H1 (cell line): ENCODE measurements around the gene SLC6A20. TPM values are rescaled to one million over a fixed set of nuclear protein-coding genes. Genes with fewer than 3 reads are reported as not detected.

ENCODE experiments used
- CTCF ChIA-PET: fragments of 300-600 bp; sonication (Branson Sonifier 250); formaldehyde crosslinking; loops from one replicate; lab custom pipeline; 2021; ENCODE audit not compliant: partially characterized antibody; lab: Charles Lee
- POLR2A ChIA-PET: fragments of 300-600 bp; sonication (Branson Sonifier 250); formaldehyde crosslinking; loops from one replicate; lab custom pipeline; 2021; ENCODE audit warnings: inconsistent platforms; ENCODE audit not compliant: partially characterized antibody; lab: Charles Lee
- DNase-seq, 2 experiments: peaks; one replicate each; pipeline versions ENCODE4 v3.0.0 to v3.0.0-alpha.2; 2010 to 2022; ENCODE audit warnings: low spot score in 2 of 2, low read depth in 1 of 2, mixed read lengths in 1 of 2
- FAIRE-seq: peaks from 2 replicates; lab custom pipeline; 2011; peaks lifted over from hg19 to GRCh38; lab: Jason Lieb, UNC
- H2AFZ ChIP-seq: 2 replicates; pipeline ENCODE4 v1.8.1; 2012; ENCODE audit warnings: low read length, inconsistent platforms
- H2AK5ac ChIP-seq: 2 replicates; pipeline ENCODE4 v1.6.1; 2013; ENCODE audit warnings: low read depth, low read length
- H2BK120ac ChIP-seq: replicated peaks from 2 replicates; pipeline ENCODE3; 2013; ENCODE audit warnings: low read depth, low read length, inconsistent platforms
- H2BK12ac ChIP-seq: 2 replicates; pipeline ENCODE4 v1.6.1; 2013; ENCODE audit warnings: low read depth, low read length
- H2BK15ac ChIP-seq: 2 replicates; pipeline ENCODE4 v1.6.1; 2013; ENCODE audit warnings: low read length
- H2BK20ac ChIP-seq: 2 replicates; pipeline ENCODE4 v1.6.1; 2013; ENCODE audit warnings: low read length
- H2BK5ac ChIP-seq: 2 replicates; pipeline ENCODE4 v1.6.1; 2013; ENCODE audit warnings: low read depth, low read length
- H3K14ac ChIP-seq: 2 replicates; pipeline ENCODE4 v1.6.1; 2013; ENCODE audit warnings: inconsistent platforms; ENCODE audit not compliant: insufficient read length
- H3K18ac ChIP-seq: 2 replicates; pipeline ENCODE4 v1.6.1; 2013; ENCODE audit warnings: low read length; ENCODE audit errors: extremely low read depth
- H3K23ac ChIP-seq: 2 replicates; pipeline ENCODE4 v1.6.1; 2013; ENCODE audit warnings: inconsistent platforms; ENCODE audit not compliant: insufficient read length
- H3K23me2 ChIP-seq: 2 replicates; pipeline ENCODE4 v1.6.1; 2013; ENCODE audit warnings: low read depth, low read length
- H3K27ac ChIP-seq: 2 replicates; pipeline ENCODE4 v1.6.1; 2011; ENCODE audit warnings: low read depth, low read length, inconsistent platforms
- H3K27me3 ChIP-seq, 4 experiments: replicated peaks in 1 of 4; 1 replicate in 1 of 4; 2 replicates in 3 of 4; pipeline versions ENCODE4 v1.6.1 to v1.8.1; 2011 to 2013; ENCODE audit warnings: low read length in 3 of 4, mild to moderate bottlenecking in 3 of 4, inconsistent platforms in 2 of 4, mixed read lengths in 2 of 4, moderate library complexity in 1 of 4; ENCODE audit not compliant: control insufficient read depth in 3 of 4, insufficient read depth in 3 of 4; ENCODE audit errors: extremely low read depth in 1 of 4
- H3K36me3 ChIP-seq, 4 experiments: 2 replicates each; pipeline versions ENCODE4 v1.6.1 to v1.8.1; 2011 to 2013; ENCODE audit warnings: mild to moderate bottlenecking in 4 of 4, low read length in 3 of 4, moderate library complexity in 2 of 4, control low read depth in 1 of 4, inconsistent platforms in 1 of 4; ENCODE audit not compliant: insufficient read depth in 4 of 4, control insufficient read depth in 2 of 4
- H3K4ac ChIP-seq: replicated peaks from 2 replicates; pipeline ENCODE3; 2013; ENCODE audit warnings: low read length, low read depth, mixed read lengths, inconsistent platforms; ENCODE audit not compliant: insufficient read length
- H3K4me1 ChIP-seq, 4 experiments: replicated peaks in 1 of 4; 1 replicate in 1 of 4; 2 replicates in 3 of 4; pipeline versions ENCODE4 v1.6.1 to v1.8.1; 2011 to 2013; ENCODE audit warnings: low read length in 3 of 4, inconsistent platforms in 2 of 4, mixed read lengths in 1 of 4; ENCODE audit not compliant: insufficient read depth in 4 of 4, control insufficient read depth in 3 of 4
- H3K4me2 ChIP-seq, 2 experiments: 2 replicates each; pipeline versions ENCODE4 v1.6.1 to v1.8.1; 2011 to 2013; ENCODE audit warnings: low read depth in 2 of 2, low read length in 2 of 2, control low read depth in 1 of 2, inconsistent platforms in 1 of 2, mild to moderate bottlenecking in 1 of 2; ENCODE audit not compliant: insufficient read depth in 1 of 2
- H3K4me3 ChIP-seq, 4 experiments: fragments of 200-600, 300-600 bp in 1 of 4; sonication (generic), shearing (Covaris generic), sonication (Bioruptor Twin) in 1 of 4; 2 replicates each; pipeline versions ENCODE4 v1.5.1 to v1.8.1; 2011 to 2016; ENCODE audit warnings: low read length in 4 of 4, low read depth in 3 of 4, control low read depth in 2 of 4, inconsistent platforms in 2 of 4, mild to moderate bottlenecking in 2 of 4, mixed read lengths in 1 of 4, moderate library complexity in 1 of 4; ENCODE audit not compliant: insufficient read depth in 2 of 4; ENCODE audit errors: extremely low read depth in 1 of 4
- H3K56ac ChIP-seq: replicated peaks from 2 replicates; pipeline ENCODE3; 2013; ENCODE audit warnings: low read depth, mild to moderate bottlenecking, mixed read lengths, low read length, inconsistent platforms; ENCODE audit not compliant: insufficient read length
- H3K79me1 ChIP-seq: 2 replicates; pipeline ENCODE4 v1.6.1; 2013; ENCODE audit warnings: low read depth, low read length, control low read depth
- H3K79me2 ChIP-seq, 2 experiments: 2 replicates each; pipeline versions ENCODE4 v1.6.1 to v1.8.1; 2012 to 2013; ENCODE audit warnings: low read length in 2 of 2, mild to moderate bottlenecking in 2 of 2, inconsistent platforms in 1 of 2; ENCODE audit not compliant: insufficient read depth in 2 of 2, control insufficient read depth in 1 of 2
- H3K9ac ChIP-seq, 4 experiments: replicated peaks in 1 of 4; 1 replicate in 1 of 4; 2 replicates in 3 of 4; pipeline versions ENCODE4 v1.6.1 to v1.8.1; 2011 to 2013; ENCODE audit warnings: low read depth in 3 of 4, low read length in 3 of 4, control low read depth in 2 of 4, mild to moderate bottlenecking in 2 of 4, moderate library complexity in 2 of 4, inconsistent platforms in 1 of 4; ENCODE audit errors: extremely low read depth in 1 of 4
- H3K9me3 ChIP-seq, 2 experiments: 2 replicates each; pipeline versions ENCODE4 v1.6.1 to v1.8.1; 2012 to 2013; ENCODE audit warnings: mild to moderate bottlenecking in 2 of 2, moderate library complexity in 2 of 2, control low read depth in 1 of 2, inconsistent platforms in 1 of 2, low read depth in 1 of 2, low read length in 1 of 2, mixed read lengths in 1 of 2; ENCODE audit not compliant: insufficient read depth in 2 of 2
- H4K20me1 ChIP-seq, 2 experiments: replicated peaks in 1 of 2; 2 replicates each; pipeline versions ENCODE3 to v1.8.1; 2011 to 2013; ENCODE audit warnings: inconsistent platforms in 2 of 2, low read length in 2 of 2, mild to moderate bottlenecking in 1 of 2; ENCODE audit not compliant: insufficient read depth in 2 of 2, control insufficient read depth in 1 of 2
- H4K5ac ChIP-seq: 2 replicates; pipeline ENCODE4 v1.6.1; 2013; ENCODE audit warnings: low read length, low read depth, mixed read lengths, inconsistent platforms; ENCODE audit not compliant: insufficient read length
- H4K8ac ChIP-seq: 2 replicates; pipeline ENCODE4 v1.8.0; 2013; ENCODE audit warnings: mild to moderate bottlenecking, moderate library complexity, low read length, inconsistent platforms; ENCODE audit not compliant: insufficient read depth; ENCODE audit errors: extremely low read depth
- H4K91ac ChIP-seq: replicated peaks from 2 replicates; pipeline ENCODE3; 2013; ENCODE audit warnings: low read length, mixed read lengths, inconsistent platforms; ENCODE audit not compliant: insufficient read length
- ASH2L ChIP-seq: fragments of 200-600, 300-600 bp; sonication (generic); IDR thresholded peaks from one replicate; pipeline ENCODE4 v1.7.1; 2017; ENCODE audit warnings: low read length
- BCL11A ChIP-seq, 2 experiments: IDR thresholded peaks; one replicate each; pipeline ENCODE4 v1.6.1; 2011; ENCODE audit warnings: low read depth in 2 of 2, low read length in 2 of 2, mild to moderate bottlenecking in 2 of 2
- CREB1 ChIP-seq: IDR thresholded peaks from 2 replicates; pipeline ENCODE4 v1.6.1; 2012; ENCODE audit warnings: inconsistent platforms
- CTBP2 ChIP-seq: IDR thresholded peaks from 2 replicates; pipeline ENCODE4 v1.7.0; 2011; ENCODE audit warnings: borderline replicate concordance, mild to moderate bottlenecking, moderate library complexity, mixed read lengths, low read length; ENCODE audit not compliant: insufficient read depth, insufficient read length
- EP300 ChIP-seq, 2 experiments: IDR thresholded peaks; 1 replicate in 1 of 2; 2 replicates in 1 of 2; pipeline ENCODE4 v1.6.1; 2011 to 2012; ENCODE audit warnings: low read depth in 2 of 2, low read length in 2 of 2, mild to moderate bottlenecking in 2 of 2, borderline replicate concordance in 1 of 2, inconsistent platforms in 1 of 2, moderate library complexity in 1 of 2
- KDM1A ChIP-seq: fragments of 200-600, 300-600 bp; sonication (generic); IDR thresholded peaks from 2 replicates; pipeline ENCODE4 v1.7.1; 2016; ENCODE audit warnings: mild to moderate bottlenecking, low read length, borderline replicate concordance
- RNF2 ChIP-seq: fragments of 200-900, 300-1000 bp; sonication (generic); IDR thresholded peaks from 2 replicates; pipeline ENCODE4 v1.7.1; 2016; ENCODE audit warnings: borderline replicate concordance, low read depth, mild to moderate bottlenecking, antibody characterized with exemption, low read length; ENCODE audit not compliant: poor library complexity, severe bottlenecking; ENCODE audit errors: missing control alignments
- SAP30 ChIP-seq: fragments of 300-600 bp; sonication (generic); IDR thresholded peaks from 2 replicates; pipeline ENCODE4 v1.7.1; 2012; ENCODE audit warnings: low read length, moderate library complexity, mild to moderate bottlenecking, inconsistent platforms; ENCODE audit not compliant: insufficient read depth, insufficient replicate concordance
- SIN3A ChIP-seq, 2 experiments: IDR thresholded peaks in 1 of 2; conservative IDR thresholded peaks in 1 of 2; 2 replicates each; pipeline ENCODE4 v1.6.1; 2011 to 2012; ENCODE audit warnings: low read length in 2 of 2, improper control_type of control experiment in 1 of 2, low read depth in 1 of 2, mild to moderate bottlenecking in 1 of 2
- SP1 ChIP-seq: IDR thresholded peaks from 2 replicates; pipeline ENCODE4 v1.6.1; 2011; ENCODE audit warnings: low read depth, low read length
- WGBS, 2 experiments: shearing (Covaris generic) in 1 of 2; methylation state at CpG; one replicate each; pipeline versions ENCODE4 v1.1.6 to v1.1.7; 2013 to 2015; ENCODE audit warnings: low lambda C conversion rate in 2 of 2, mixed read lengths in 2 of 2, inconsistent platforms in 1 of 2, low coverage in 1 of 2, missing lambda C conversion rate in 1 of 2; ENCODE audit not compliant: insufficient replicate concordance in 2 of 2, insufficient coverage in 1 of 2, insufficient read length in 1 of 2; ENCODE audit errors: extremely low coverage in 1 of 2, missing lambda C conversion rate in 1 of 2; 5-methylcytosine and 5-hydroxymethylcytosine counted together
- polyA plus RNA-seq, 7 experiments: library from polyadenylated mRNA; depleted of rRNA in 3 of 7; stranded (reverse) in 5 of 7; unstranded in 2 of 7; fragments of >200 nt in 5 of 7; fragments of 200-250 nt in 2 of 7; gene quantifications; 1 replicate in 5 of 7; 2 replicates in 1 of 7; 4 replicates in 1 of 7; pipeline versions ENCODE4 v1.2.1 to v1.2.3, GENCODE V29; 2011 to 2013; ENCODE audit warnings: missing spikeins in 2 of 7, mixed read lengths in 2 of 7
- total RNA-seq: library from RNA; stranded (reverse); fragmentation: NEBNext Ultra II Directional; extraction: Animal tissue kit (Norgen Biotek cat#: 25700); gene quantifications from 2 replicates; pipeline ENCODE4 v1.2.1, GENCODE V29; 2021

Gene SLC6A20
- total and polyA plus RNA-seq, 2 of the 8 experiments (the other 6 are each of a cell fraction or from before 2014, with no cell fraction given): 0.05 TPM; not detected in 1

- Histone ChIP-seq H3K9ac (no peak overlapping the region), H2BK20ac (no peak overlapping the region)
- WGBS, 2 experiments: 88% methylated on average over 5 of the region's 5 CpGs; no CpG with 5 or more reads in 1 of the 2 experiments
These were observed 23.3 kb downstream of the SLC6A20 start for GRCh38 chr3:45773072-45773471.

More at GRCh38 chr3:45773072-45773471, 23.3 kb downstream of the SLC6A20 start:
- no peak for TF ChIP-seq KDM1A
- TF ChIP-seq BCL11A (IDR thresholded peaks at IDR 0.05; ENCODE audit: low read depth in 2 of 2, low read length in 2 of 2): no peak
- TF ChIP-seq EP300 (IDR thresholded peaks at IDR 0.05; ENCODE audit: borderline replicate concordance in 1 of 2, low read depth in 2 of 2, low read length in 2 of 2): no peak
- no peak for TF ChIP-seq SIN3A (conservative IDR thresholded peaks at IDR 0.05 in 1 of 2, IDR thresholded peaks at IDR 0.05 in 1 of 2; ENCODE audit: low read depth in 1 of 2, low read length in 2 of 2)
- TF ChIP-seq RNF2: no peak
- TF ChIP-seq CTBP2: no peak
- no peak for TF ChIP-seq SP1
- no peak for TF ChIP-seq CREB1
- TF ChIP-seq SAP30: no peak
- TF ChIP-seq ASH2L: no peak
- CTCF ChIA-PET: interaction anchor here (1.8 to 7.1 kb wide), 3 partner anchors 11 to 60 kb away, joined by 6 to 64 read pairs (median 7); no protein-coding TSS in a partner anchor
- H3K4me2 ChIP-seq: no peak overlapping the region
- H2BK15ac ChIP-seq: no peak overlapping the region
- H3K14ac ChIP-seq: no peak overlapping the region
- no peaks in the 10 kb centered on the region for H3K27me3 ChIP-seq
- no peaks in the 10 kb centered on the region; a peak in 1 of 7 replicates for H3K4me1 ChIP-seq
- no peak overlapping the region for H2AFZ ChIP-seq
- POLR2A ChIA-PET: no interaction called here
- no peak overlapping the region for H2AK5ac ChIP-seq
- H4K91ac ChIP-seq: no peak overlapping the region
- no peaks in the 10 kb centered on the region; the same call in 1 of the 2 replicates for H3K23me2 ChIP-seq
- no peaks in the 10 kb centered on the region for H3K36me3 ChIP-seq
- FAIRE-seq (no peak), DNase-seq (no peak)
- H4K20me1 ChIP-seq: no peaks in the 10 kb centered on the region
- no peaks in the 10 kb centered on the region for H3K79me1 ChIP-seq
- no peak overlapping the region for H3K56ac ChIP-seq
- H2BK5ac ChIP-seq: no peak overlapping the region
- no peak overlapping the region for H2BK12ac ChIP-seq
- H3K79me2 ChIP-seq: no peaks in the 10 kb centered on the region
- no peak overlapping the region for H3K27ac ChIP-seq
- H3K4me3 ChIP-seq: no peak overlapping the region
- no peak overlapping the region for H3K4ac ChIP-seq
- no peak overlapping the region for H4K8ac ChIP-seq
- H3K23ac ChIP-seq: no peak overlapping the region
- no peak overlapping the region for H3K18ac ChIP-seq
- H2BK120ac ChIP-seq: no peak overlapping the region
- H4K5ac ChIP-seq: no peak overlapping the region
- H3K9me3 ChIP-seq: no peaks in the 10 kb centered on the region
